Measurements from ENCODE around the gene P3H2.

P3H2 gene

DNA sequence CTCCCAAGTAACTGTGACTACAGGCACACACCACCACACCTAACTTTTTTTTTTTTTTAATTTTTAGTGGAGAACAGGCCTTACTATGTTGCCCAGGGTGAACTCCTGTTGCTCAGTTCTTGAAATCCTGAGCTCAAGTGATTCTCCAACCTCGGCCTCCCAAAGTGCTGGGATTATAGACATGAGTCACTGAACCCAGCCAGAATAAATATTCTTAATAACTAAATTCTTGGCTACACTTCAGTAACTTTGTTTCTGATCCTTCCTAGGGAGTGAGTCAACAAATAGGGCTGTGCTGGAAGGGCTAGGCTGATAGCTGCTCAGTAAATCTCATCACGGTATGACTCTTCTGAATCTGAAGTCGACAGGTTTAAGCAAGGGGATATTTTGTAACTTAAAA lies 56.6 kb downstream of the P3H2 start:
- peak; percentile 57 for TF ChIP-seq ISL1 (CRISPR knock-in tag; IDR thresholded peaks at IDR 0.05)
- TF ChIP-seq, protein P1, sequence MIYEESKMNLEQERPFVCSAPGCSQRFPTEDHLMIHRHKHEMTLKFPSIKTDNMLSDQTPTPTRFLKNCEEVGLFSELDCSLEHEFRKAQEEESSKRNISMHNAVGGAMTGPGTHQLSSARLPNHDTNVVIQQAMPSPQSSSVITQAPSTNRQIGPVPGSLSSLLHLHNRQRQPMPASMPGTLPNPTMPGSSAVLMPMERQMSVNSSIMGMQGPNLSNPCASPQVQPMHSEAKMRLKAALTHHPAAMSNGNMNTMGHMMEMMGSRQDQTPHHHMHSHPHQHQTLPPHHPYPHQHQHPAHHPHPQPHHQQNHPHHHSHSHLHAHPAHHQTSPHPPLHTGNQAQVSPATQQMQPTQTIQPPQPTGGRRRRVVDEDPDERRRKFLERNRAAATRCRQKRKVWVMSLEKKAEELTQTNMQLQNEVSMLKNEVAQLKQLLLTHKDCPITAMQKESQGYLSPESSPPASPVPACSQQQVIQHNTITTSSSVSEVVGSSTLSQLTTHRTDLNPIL (CRISPR knock-in tag; IDR thresholded peaks at IDR 0.05; ENCODE audit: low read depth) = no peak
- no peak for TF ChIP-seq ZNF565 (CRISPR knock-in tag; conservative IDR thresholded peaks at IDR 0.05; ENCODE audit: low read depth)
- TF ChIP-seq, protein P2, sequence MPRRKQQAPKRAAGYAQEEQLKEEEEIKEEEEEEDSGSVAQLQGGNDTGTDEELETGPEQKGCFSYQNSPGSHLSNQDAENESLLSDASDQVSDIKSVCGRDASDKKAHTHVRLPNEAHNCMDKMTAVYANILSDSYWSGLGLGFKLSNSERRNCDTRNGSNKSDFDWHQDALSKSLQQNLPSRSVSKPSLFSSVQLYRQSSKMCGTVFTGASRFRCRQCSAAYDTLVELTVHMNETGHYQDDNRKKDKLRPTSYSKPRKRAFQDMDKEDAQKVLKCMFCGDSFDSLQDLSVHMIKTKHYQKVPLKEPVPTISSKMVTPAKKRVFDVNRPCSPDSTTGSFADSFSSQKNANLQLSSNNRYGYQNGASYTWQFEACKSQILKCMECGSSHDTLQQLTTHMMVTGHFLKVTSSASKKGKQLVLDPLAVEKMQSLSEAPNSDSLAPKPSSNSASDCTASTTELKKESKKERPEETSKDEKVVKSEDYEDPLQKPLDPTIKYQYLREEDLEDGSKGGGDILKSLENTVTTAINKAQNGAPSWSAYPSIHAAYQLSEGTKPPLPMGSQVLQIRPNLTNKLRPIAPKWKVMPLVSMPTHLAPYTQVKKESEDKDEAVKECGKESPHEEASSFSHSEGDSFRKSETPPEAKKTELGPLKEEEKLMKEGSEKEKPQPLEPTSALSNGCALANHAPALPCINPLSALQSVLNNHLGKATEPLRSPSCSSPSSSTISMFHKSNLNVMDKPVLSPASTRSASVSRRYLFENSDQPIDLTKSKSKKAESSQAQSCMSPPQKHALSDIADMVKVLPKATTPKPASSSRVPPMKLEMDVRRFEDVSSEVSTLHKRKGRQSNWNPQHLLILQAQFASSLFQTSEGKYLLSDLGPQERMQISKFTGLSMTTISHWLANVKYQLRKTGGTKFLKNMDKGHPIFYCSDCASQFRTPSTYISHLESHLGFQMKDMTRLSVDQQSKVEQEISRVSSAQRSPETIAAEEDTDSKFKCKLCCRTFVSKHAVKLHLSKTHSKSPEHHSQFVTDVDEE (CRISPR knock-in tag; IDR thresholded peaks at IDR 0.05) = no peak
- no peak for TF ChIP-seq TCF4 (CRISPR knock-in tag; IDR thresholded peaks at IDR 0.05; ENCODE audit: borderline replicate concordance)
- no peak for TF ChIP-seq ESRRG (CRISPR knock-in tag; IDR thresholded peaks at IDR 0.05)
- no peak for TF ChIP-seq ZC3H10 (CRISPR knock-in tag; IDR thresholded peaks at IDR 0.05)
- TF ChIP-seq TOX (CRISPR knock-in tag; IDR thresholded peaks at IDR 0.05; ENCODE audit: borderline replicate concordance) = no peak
- peak; percentile 98 for ATAC-seq

DNA sequence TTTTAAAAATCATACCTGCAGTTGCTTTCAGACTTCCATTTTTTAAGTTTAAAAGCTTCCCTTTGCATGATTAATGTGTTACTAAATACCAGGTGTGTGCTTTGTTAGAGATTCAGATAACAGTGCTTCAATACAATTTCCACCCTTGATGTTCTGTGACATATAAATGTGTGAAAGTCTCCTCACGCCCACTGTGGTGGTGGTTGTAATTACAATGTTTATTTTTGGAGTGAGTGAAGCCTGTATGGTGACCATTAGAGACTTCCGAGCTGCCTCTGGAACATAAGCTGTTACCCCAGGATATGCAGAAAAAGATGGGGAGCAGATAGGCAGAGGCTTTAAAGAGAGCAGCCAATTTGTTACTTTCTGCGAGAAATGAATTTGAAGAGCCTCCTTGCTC lies 57.2 kb downstream of the P3H2 start:
- no peak for ATAC-seq
- TF ChIP-seq, protein P2 (CRISPR knock-in tag; IDR thresholded peaks at IDR 0.05) = no peak
- no peak for TF ChIP-seq RARB (CRISPR knock-in tag; IDR thresholded peaks at IDR 0.05)
- TF ChIP-seq ISL1 (CRISPR knock-in tag; IDR thresholded peaks at IDR 0.05) = no peak
- TF ChIP-seq, protein P3, sequence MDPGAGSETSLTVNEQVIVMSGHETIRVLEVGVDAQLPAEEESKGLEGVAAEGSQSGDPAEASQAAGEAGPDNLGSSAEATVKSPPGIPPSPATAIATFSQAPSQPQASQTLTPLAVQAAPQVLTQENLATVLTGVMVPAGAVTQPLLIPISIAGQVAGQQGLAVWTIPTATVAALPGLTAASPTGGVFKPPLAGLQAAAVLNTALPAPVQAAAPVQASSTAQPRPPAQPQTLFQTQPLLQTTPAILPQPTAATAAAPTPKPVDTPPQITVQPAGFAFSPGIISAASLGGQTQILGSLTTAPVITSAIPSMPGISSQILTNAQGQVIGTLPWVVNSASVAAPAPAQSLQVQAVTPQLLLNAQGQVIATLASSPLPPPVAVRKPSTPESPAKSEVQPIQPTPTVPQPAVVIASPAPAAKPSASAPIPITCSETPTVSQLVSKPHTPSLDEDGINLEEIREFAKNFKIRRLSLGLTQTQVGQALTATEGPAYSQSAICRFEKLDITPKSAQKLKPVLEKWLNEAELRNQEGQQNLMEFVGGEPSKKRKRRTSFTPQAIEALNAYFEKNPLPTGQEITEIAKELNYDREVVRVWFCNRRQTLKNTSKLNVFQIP (CRISPR knock-in tag; IDR thresholded peaks at IDR 0.05; ENCODE audit: borderline replicate concordance, low read depth) = no peak

DNA sequence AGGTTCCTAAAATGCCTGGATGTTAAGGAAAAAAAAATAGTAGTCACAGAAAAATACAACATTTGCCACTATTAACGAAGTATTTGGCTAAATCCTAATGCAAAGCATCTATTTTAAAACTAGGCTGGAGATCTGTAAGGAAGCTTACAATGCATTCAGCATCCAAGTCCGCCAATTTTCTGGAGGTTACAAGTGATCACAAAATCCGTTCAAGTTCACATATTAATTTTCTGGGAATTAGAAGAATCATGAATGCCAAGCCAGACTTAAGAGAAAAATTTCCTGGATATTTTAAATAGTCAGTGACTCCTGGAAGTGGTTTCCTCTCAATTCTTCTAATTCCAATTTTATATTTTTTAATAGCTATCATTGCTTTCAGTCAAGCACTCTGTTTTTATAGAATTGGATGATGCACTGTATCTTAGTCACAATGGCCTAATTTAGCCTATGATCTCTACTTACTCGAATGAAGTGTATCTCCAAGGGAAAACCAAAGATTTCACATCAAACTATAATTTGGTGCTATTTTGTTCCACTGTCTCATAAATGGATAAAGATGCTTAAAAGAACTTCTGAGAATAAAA lies 60.4 kb downstream of the P3H2 start:
- TF ChIP-seq, protein P4, sequence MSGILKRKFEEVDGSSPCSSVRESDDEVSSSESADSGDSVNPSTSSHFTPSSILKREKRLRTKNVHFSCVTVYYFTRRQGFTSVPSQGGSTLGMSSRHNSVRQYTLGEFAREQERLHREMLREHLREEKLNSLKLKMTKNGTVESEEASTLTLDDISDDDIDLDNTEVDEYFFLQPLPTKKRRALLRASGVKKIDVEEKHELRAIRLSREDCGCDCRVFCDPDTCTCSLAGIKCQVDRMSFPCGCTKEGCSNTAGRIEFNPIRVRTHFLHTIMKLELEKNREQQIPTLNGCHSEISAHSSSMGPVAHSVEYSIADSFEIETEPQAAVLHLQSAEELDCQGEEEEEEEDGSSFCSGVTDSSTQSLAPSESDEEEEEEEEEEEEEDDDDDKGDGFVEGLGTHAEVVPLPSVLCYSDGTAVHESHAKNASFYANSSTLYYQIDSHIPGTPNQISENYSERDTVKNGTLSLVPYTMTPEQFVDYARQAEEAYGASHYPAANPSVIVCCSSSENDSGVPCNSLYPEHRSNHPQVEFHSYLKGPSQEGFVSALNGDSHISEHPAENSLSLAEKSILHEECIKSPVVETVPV (CRISPR knock-in tag; IDR thresholded peaks at IDR 0.05) = no peak
- TF ChIP-seq RARB (CRISPR knock-in tag; IDR thresholded peaks at IDR 0.05) = no peak
- TF ChIP-seq ZFP3 (CRISPR knock-in tag; IDR thresholded peaks at IDR 0.05) = no peak
- ATAC-seq = no peak

DNA sequence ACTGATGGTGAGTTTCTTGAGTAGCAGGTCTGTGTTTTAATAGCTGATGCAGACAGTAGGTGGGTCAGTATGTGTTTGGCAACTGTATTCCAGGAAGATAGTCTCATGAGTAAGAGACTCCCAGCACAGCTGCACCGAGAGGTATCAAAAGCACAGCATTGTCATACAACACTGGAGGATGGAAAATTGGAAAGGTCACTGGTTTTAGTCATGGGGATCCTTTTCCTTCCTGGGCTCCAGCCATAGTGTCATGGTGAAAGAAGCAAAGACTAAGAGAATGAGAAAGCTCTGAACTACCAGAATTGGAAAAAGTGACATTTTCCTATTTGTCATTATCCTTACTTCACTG lies 61.5 kb downstream of the P3H2 start:
- ATAC-seq = no peak
- no peak for TF ChIP-seq GLIS3 (CRISPR knock-in tag; IDR thresholded peaks at IDR 0.05)
- no peak for TF ChIP-seq RARB (CRISPR knock-in tag; IDR thresholded peaks at IDR 0.05)
- TF ChIP-seq, protein P5, sequence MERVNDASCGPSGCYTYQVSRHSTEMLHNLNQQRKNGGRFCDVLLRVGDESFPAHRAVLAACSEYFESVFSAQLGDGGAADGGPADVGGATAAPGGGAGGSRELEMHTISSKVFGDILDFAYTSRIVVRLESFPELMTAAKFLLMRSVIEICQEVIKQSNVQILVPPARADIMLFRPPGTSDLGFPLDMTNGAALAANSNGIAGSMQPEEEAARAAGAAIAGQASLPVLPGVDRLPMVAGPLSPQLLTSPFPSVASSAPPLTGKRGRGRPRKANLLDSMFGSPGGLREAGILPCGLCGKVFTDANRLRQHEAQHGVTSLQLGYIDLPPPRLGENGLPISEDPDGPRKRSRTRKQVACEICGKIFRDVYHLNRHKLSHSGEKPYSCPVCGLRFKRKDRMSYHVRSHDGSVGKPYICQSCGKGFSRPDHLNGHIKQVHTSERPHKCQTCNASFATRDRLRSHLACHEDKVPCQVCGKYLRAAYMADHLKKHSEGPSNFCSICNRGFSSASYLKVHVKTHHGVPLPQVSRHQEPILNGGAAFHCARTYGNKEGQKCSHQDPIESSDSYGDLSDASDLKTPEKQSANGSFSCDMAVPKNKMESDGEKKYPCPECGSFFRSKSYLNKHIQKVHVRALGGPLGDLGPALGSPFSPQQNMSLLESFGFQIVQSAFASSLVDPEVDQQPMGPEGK (CRISPR knock-in tag; IDR thresholded peaks at IDR 0.05; ENCODE audit: borderline replicate concordance) = no peak
- no peak for TF ChIP-seq OSR1 (CRISPR knock-in tag; IDR thresholded peaks at IDR 0.05)
- no peak for TF ChIP-seq SNAI2 (CRISPR knock-in tag; IDR thresholded peaks at IDR 0.05)
- TF ChIP-seq ZFP30 (CRISPR knock-in tag; IDR thresholded peaks at IDR 0.05) = no peak
- TF ChIP-seq PPARA (CRISPR knock-in tag; IDR thresholded peaks at IDR 0.05; ENCODE audit: borderline replicate concordance) = no peak
- no peak for TF ChIP-seq TOX (CRISPR knock-in tag; IDR thresholded peaks at IDR 0.05; ENCODE audit: borderline replicate concordance)
- TF ChIP-seq CSDC2 (CRISPR knock-in tag; IDR thresholded peaks at IDR 0.05) = no peak
- TF ChIP-seq, protein P1 (CRISPR knock-in tag; IDR thresholded peaks at IDR 0.05; ENCODE audit: low read depth) = no peak
- no peak for TF ChIP-seq ZC3H10 (CRISPR knock-in tag; IDR thresholded peaks at IDR 0.05)
- no peak for TF ChIP-seq ZNF70 (CRISPR knock-in tag; IDR thresholded peaks at IDR 0.05)
